ENCODE measurements around the gene PRSS50.
A peak's percentile ranks its signal among the peaks of the same experiment; 100 is the strongest.

The PRSS50 gene

GRCh38 chr3:46664971-46665762 is 52.5 kb downstream of the PRSS50 start:
- no peak overlapping the region for H2AK5ac ChIP-seq (ENCODE audit: low read depth, low read length)
- H3K79me1 ChIP-seq (ENCODE audit: low read depth, low read length) = no peaks in the 10 kb centered on the region
- no peak overlapping the region for H3K4me2 ChIP-seq (ENCODE audit: insufficient read depth, low read length, poor library complexity, severe bottlenecking)
- H3K4me1 ChIP-seq (ENCODE audit: control insufficient read depth in 2 of 2, insufficient read depth in 1 of 2, low read depth in 1 of 2, low read length in 2 of 2) = peaks cover 0 to 35% of the 10 kb centered on the region in 2 donors
- H2BK12ac ChIP-seq (ENCODE audit: low read length) = no peak overlapping the region
- H3K4ac ChIP-seq (ENCODE audit: low read length) = no peak overlapping the region
- peaks cover 0 to 6% (median 0%) of the 10 kb centered on the region in 3 experiments for H3K27me3 ChIP-seq (ENCODE audit: control insufficient read depth in 3 of 3, insufficient read depth in 3 of 3, low read depth in 1 of 3, low read length in 3 of 3)
- peak overlapping the region; percentile 33 for H2BK15ac ChIP-seq (ENCODE audit: low read length)
- no peaks in the 10 kb centered on the region for H3K9me3 ChIP-seq (replicated peaks in 1 of 2; ENCODE audit: control insufficient read depth in 2 of 2, insufficient read depth in 1 of 2, low read depth in 1 of 2, low read length in 2 of 2)
- H2BK5ac ChIP-seq (ENCODE audit: low read length) = no peak overlapping the region
- H2BK120ac ChIP-seq (ENCODE audit: low read depth, low read length) = no peak overlapping the region
- H3K14ac ChIP-seq (ENCODE audit: low read length) = no peak overlapping the region
- H3K18ac ChIP-seq (ENCODE audit: low read length) = peak overlapping the region; percentile 25
- no peak overlapping the region for H3K27ac ChIP-seq (replicated peaks; ENCODE audit: low read length)
- no CpG with 5 or more reads among the region's 23 CpGs for WGBS, 2 donors (ENCODE audit: extremely low coverage in 2 of 2, insufficient read length in 2 of 2, insufficient replicate concordance in 1 of 2)
- H3K23ac ChIP-seq (ENCODE audit: low read depth, low read length, poor library complexity) = no peak overlapping the region
- no peak overlapping the region for H3K4me3 ChIP-seq (ENCODE audit: low read length in 2 of 2)
- H2AFZ ChIP-seq (ENCODE audit: low read length) = no peak overlapping the region
- no peak overlapping the region for H3K9ac ChIP-seq (ENCODE audit: low read depth, low read length, poor library complexity)
- no peaks in the 10 kb centered on the region for H3K36me3 ChIP-seq (replicated peaks in 1 of 2; ENCODE audit: control insufficient read depth in 2 of 2, insufficient read depth in 2 of 2, low read length in 2 of 2)
- no peak overlapping the region for H4K8ac ChIP-seq (ENCODE audit: low read depth, low read length)
- no peak overlapping the region for H4K91ac ChIP-seq (ENCODE audit: low read depth, low read length, poor library complexity)
- no peak for DNase-seq (ENCODE audit: low spot score)

- H2BK5ac ChIP-seq (ENCODE audit: low read length) = no peak overlapping the region
- no peak overlapping the region for H2BK120ac ChIP-seq (ENCODE audit: low read depth, low read length)
- peaks cover 0 to 41% of the 10 kb centered on the region in 2 donors for H3K4me1 ChIP-seq (ENCODE audit: control insufficient read depth in 2 of 2, insufficient read depth in 1 of 2, low read depth in 1 of 2, low read length in 2 of 2)
- no peak overlapping the region for H3K27ac ChIP-seq (replicated peaks; ENCODE audit: low read length)
- H3K18ac ChIP-seq (ENCODE audit: low read length) = peak overlapping the region; percentile 68
- no peak overlapping the region for H4K91ac ChIP-seq (ENCODE audit: low read depth, low read length, poor library complexity)
- no peak overlapping the region for H2AFZ ChIP-seq (ENCODE audit: low read length)
- no peak for DNase-seq (ENCODE audit: low spot score)
- H3K4ac ChIP-seq (ENCODE audit: low read length) = no peak overlapping the region
- H2BK15ac ChIP-seq (ENCODE audit: low read length) = peak overlapping the region; percentile 33
- no peak overlapping the region for H3K23ac ChIP-seq (ENCODE audit: low read depth, low read length, poor library complexity)
- H3K79me1 ChIP-seq (ENCODE audit: low read depth, low read length) = peaks cover 2% of the 10 kb centered on the region
- no CpG with 5 or more reads among the region's 6 CpGs for WGBS, 2 donors (ENCODE audit: extremely low coverage in 2 of 2, insufficient read length in 2 of 2, insufficient replicate concordance in 1 of 2)
- H2BK12ac ChIP-seq (ENCODE audit: low read length) = no peak overlapping the region
- H3K4me3 ChIP-seq (ENCODE audit: low read length in 2 of 2) = no peak overlapping the region
- no peak overlapping the region for H4K8ac ChIP-seq (ENCODE audit: low read depth, low read length)
- peaks cover 0 to 6% (median 0%) of the 10 kb centered on the region in 3 experiments for H3K27me3 ChIP-seq (ENCODE audit: control insufficient read depth in 3 of 3, insufficient read depth in 3 of 3, low read depth in 1 of 3, low read length in 3 of 3)
- no peaks in the 10 kb centered on the region for H3K9me3 ChIP-seq (replicated peaks in 1 of 2; ENCODE audit: control insufficient read depth in 2 of 2, insufficient read depth in 1 of 2, low read depth in 1 of 2, low read length in 2 of 2)
- no peaks in the 10 kb centered on the region for H3K36me3 ChIP-seq (replicated peaks in 1 of 2; ENCODE audit: control insufficient read depth in 2 of 2, insufficient read depth in 2 of 2, low read length in 2 of 2)
- H3K4me2 ChIP-seq (ENCODE audit: insufficient read depth, low read length, poor library complexity, severe bottlenecking) = no peak overlapping the region
- no peak overlapping the region for H3K9ac ChIP-seq (ENCODE audit: low read depth, low read length, poor library complexity)
- H2AK5ac ChIP-seq (ENCODE audit: low read depth, low read length) = peak overlapping the region; percentile 61
- no peak overlapping the region for H3K14ac ChIP-seq (ENCODE audit: low read length)
These were observed 53.3 kb downstream of the PRSS50 start for GRCh38 chr3:46664188-46664970.

- DNase-seq (ENCODE audit: low spot score) = no peak
- Histone ChIP-seq H2BK15ac (ENCODE audit: low read length) (peak overlapping the region; percentile 10), H3K4me3 (ENCODE audit: low read length in 2 of 2) (no peak overlapping the region), H2BK120ac (ENCODE audit: low read depth, low read length) (no peak overlapping the region), H3K27ac (replicated peaks; ENCODE audit: low read length) (no peak overlapping the region), H3K27me3 (ENCODE audit: control insufficient read depth in 3 of 3, insufficient read depth in 3 of 3, low read depth in 1 of 3, low read length in 3 of 3) (peaks cover 0 to 6% (median 0%) of the 10 kb centered on the region in 3 experiments), H4K91ac (ENCODE audit: low read depth, low read length, poor library complexity) (no peak overlapping the region), H2AK5ac (ENCODE audit: low read depth, low read length) (peak overlapping the region; percentile 61), H2BK5ac (ENCODE audit: low read length) (no peak overlapping the region), H3K36me3 (replicated peaks in 1 of 2; ENCODE audit: control insufficient read depth in 2 of 2, insufficient read depth in 2 of 2, low read length in 2 of 2) (no peaks in the 10 kb centered on the region), H3K23ac (ENCODE audit: low read depth, low read length, poor library complexity) (no peak overlapping the region), H3K14ac (ENCODE audit: low read length) (no peak overlapping the region), H2BK12ac (ENCODE audit: low read length) (no peak overlapping the region), H3K4me2 (ENCODE audit: insufficient read depth, low read length, poor library complexity, severe bottlenecking) (no peak overlapping the region), H2AFZ (ENCODE audit: low read length) (no peak overlapping the region), H3K9ac (ENCODE audit: low read depth, low read length, poor library complexity) (no peak overlapping the region), H3K79me1 (ENCODE audit: low read depth, low read length) (peaks cover 2% of the 10 kb centered on the region), H3K9me3 (replicated peaks in 1 of 2; ENCODE audit: control insufficient read depth in 2 of 2, insufficient read depth in 1 of 2, low read depth in 1 of 2, low read length in 2 of 2) (no peaks in the 10 kb centered on the region), H3K4ac (ENCODE audit: low read length) (no peak overlapping the region), H3K4me1 (ENCODE audit: control insufficient read depth in 2 of 2, insufficient read depth in 1 of 2, low read depth in 1 of 2, low read length in 2 of 2) (peaks cover 0 to 42% of the 10 kb centered on the region in 2 donors), H3K18ac (ENCODE audit: low read length) (peak overlapping the region; percentile 68), H4K8ac (ENCODE audit: low read depth, low read length) (no peak overlapping the region)
- no CpG with 5 or more reads among the region's 8 CpGs for WGBS, 2 donors (ENCODE audit: extremely low coverage in 2 of 2, insufficient read length in 2 of 2, insufficient replicate concordance in 1 of 2)
These were observed 54.0 kb downstream of the PRSS50 start for GRCh38 chr3:46663591-46664135.
